ENCODE data around the gene LTBP4.

DNA sequence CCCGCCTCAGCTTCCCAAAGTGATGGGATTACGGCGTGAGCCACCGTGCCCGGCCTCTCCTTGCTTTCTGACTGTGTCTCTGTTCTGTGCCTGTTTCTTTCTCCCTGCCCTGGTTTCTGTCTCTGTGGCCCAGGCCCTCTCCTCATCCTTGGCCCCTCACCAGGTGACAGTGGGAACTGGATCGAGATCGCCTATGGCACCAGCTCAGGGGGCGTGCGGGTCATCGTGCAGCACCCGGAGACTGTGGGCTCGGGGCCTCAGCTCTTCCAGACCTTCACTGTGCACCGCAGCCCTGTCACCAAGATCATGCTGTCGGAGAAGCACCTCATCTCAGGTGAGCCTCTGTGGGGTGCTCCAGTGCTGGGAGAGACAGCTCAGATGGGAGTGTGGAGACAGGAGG, 14.6 kb upstream of the LTBP4 start:
- TF ChIP-seq, protein P1, sequence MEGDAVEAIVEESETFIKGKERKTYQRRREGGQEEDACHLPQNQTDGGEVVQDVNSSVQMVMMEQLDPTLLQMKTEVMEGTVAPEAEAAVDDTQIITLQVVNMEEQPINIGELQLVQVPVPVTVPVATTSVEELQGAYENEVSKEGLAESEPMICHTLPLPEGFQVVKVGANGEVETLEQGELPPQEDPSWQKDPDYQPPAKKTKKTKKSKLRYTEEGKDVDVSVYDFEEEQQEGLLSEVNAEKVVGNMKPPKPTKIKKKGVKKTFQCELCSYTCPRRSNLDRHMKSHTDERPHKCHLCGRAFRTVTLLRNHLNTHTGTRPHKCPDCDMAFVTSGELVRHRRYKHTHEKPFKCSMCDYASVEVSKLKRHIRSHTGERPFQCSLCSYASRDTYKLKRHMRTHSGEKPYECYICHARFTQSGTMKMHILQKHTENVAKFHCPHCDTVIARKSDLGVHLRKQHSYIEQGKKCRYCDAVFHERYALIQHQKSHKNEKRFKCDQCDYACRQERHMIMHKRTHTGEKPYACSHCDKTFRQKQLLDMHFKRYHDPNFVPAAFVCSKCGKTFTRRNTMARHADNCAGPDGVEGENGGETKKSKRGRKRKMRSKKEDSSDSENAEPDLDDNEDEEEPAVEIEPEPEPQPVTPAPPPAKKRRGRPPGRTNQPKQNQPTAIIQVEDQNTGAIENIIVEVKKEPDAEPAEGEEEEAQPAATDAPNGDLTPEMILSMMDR (IDR thresholded peaks at IDR 0.05; ENCODE audit: borderline replicate concordance, extremely low read depth, low read length, poor library complexity, severe bottlenecking) = no peak
- no peak for TF ChIP-seq EZH2 (IDR thresholded peaks at IDR 0.05; ENCODE audit: borderline replicate concordance, low read depth, low read length, severe bottlenecking)
